H7 (cell line): ENCODE data around the gene CIAO2A. TPM values are rescaled to one million over a fixed set of nuclear protein-coding genes. Genes with fewer than 3 reads are reported as not detected.
"Not testable (repeated sequence)": the region's sequence is repeated elsewhere in the genome, so short reads cannot be mapped to it uniquely, and the experiment has no call there.

Experiments used
- DNase-seq: peaks from one replicate; pipeline ENCODE4 v3.0.0; 2012
- H3K27me3 ChIP-seq: 2 replicates; pipeline ENCODE4 v1.6.0; 2011; ENCODE audit warnings: mild to moderate bottlenecking, low read length; ENCODE audit not compliant: control insufficient read depth, insufficient read depth
- H3K36me3 ChIP-seq: replicated peaks from 2 replicates; pipeline ENCODE4 v1.5.1; 2011; ENCODE audit warnings: low read length; ENCODE audit not compliant: control insufficient read depth, insufficient read depth
- H3K4me3 ChIP-seq: 2 replicates; pipeline ENCODE4 v1.5.1; 2011; ENCODE audit warnings: low read depth, mild to moderate bottlenecking, control low read depth, low read length, moderate library complexity; ENCODE audit not compliant: insufficient read depth
- total RNA-seq: library from RNA; depleted of rRNA; stranded (reverse); fragments of >200 nt; shearing (Covaris generic); gene quantifications from 2 replicates; pipeline ENCODE4 v1.2.3, GENCODE V29; 2014

CIAO2A gene
- total RNA-seq, 1 experiment from 2014 or later, result 105 TPM

GRCh38 chr15:64070965-64071851, 22.4 kb downstream of the CIAO2A start:
- no peak for DNase-seq

GRCh38 chr15:64070106-64070505, 23.5 kb downstream of the CIAO2A start:
- Histone ChIP-seq H3K36me3 (peaks cover 4% of the 10 kb centered on the region), H3K4me3 (no peak overlapping the region), H3K27me3 (no peaks in the 10 kb centered on the region)
- DNase-seq, result no peak

More at GRCh38 chr15:64070965-64071851, 22.4 kb downstream of the CIAO2A start:
- Histone ChIP-seq H3K36me3 (peaks cover 4% of the 10 kb centered on the region), H3K27me3 (no peaks in the 10 kb centered on the region), H3K4me3 (no peak overlapping the region)

GRCh38 chr15:64068133-64068532, 25.5 kb downstream of the CIAO2A start:
- Histone ChIP-seq H3K4me3 (no peak overlapping the region), H3K36me3 (peaks cover 4% of the 10 kb centered on the region), H3K27me3 (no peaks in the 10 kb centered on the region)
- no peak for DNase-seq

- peak; percentile 83 for DNase-seq
- peaks cover 4% of the 10 kb centered on the region for H3K36me3 ChIP-seq
- no peaks in the 10 kb centered on the region for H3K27me3 ChIP-seq
- no peak overlapping the region for H3K4me3 ChIP-seq
These were observed 26.0 kb downstream of the CIAO2A start for GRCh38 chr15:64067564-64068030.

GRCh38 chr15:64066451-64066850, 27.2 kb downstream of the CIAO2A start:
- Histone ChIP-seq H3K4me3 (no peak overlapping the region), H3K27me3 (no peaks in the 10 kb centered on the region), H3K36me3 (peaks cover 2% of the 10 kb centered on the region)
- no peak for DNase-seq

GRCh38 chr15:64060716-64061115, 32.9 kb downstream of the CIAO2A start:
- Histone ChIP-seq H3K4me3 (no peak overlapping the region), H3K27me3 (no peaks in the 10 kb centered on the region), H3K36me3 (no peaks in the 10 kb centered on the region)
- no peak for DNase-seq

- H3K4me3 ChIP-seq, DNase-seq, H3K27me3 ChIP-seq, H3K36me3 ChIP-seq: not testable (repeated sequence)
These were observed 34.5 kb downstream of the CIAO2A start for GRCh38 chr15:64059104-64059503.

- no peaks in the 10 kb centered on the region for H3K36me3 ChIP-seq
- no peak overlapping the region for H3K4me3 ChIP-seq
- no peaks in the 10 kb centered on the region for H3K27me3 ChIP-seq
- no peak for DNase-seq
These were observed 35.4 kb downstream of the CIAO2A start for GRCh38 chr15:64058279-64058678.

GRCh38 chr15:64053674-64054073, 40.0 kb downstream of the CIAO2A start:
- not testable (repeated sequence) for DNase-seq, H3K4me3 ChIP-seq, H3K36me3 ChIP-seq, H3K27me3 ChIP-seq

GRCh38 chr15:64052925-64053491, 40.6 kb downstream of the CIAO2A start:
- Histone ChIP-seq H3K4me3 (no peak overlapping the region), H3K27me3 (peaks cover 3% of the 10 kb centered on the region; the same call in 1 of the 2 replicates), H3K36me3 (no peaks in the 10 kb centered on the region)
- no peak for DNase-seq

GRCh38 chr15:64051407-64052259, 42.0 kb downstream of the CIAO2A start:
- peaks cover 15% of the 10 kb centered on the region for H3K27me3 ChIP-seq
- no peaks in the 10 kb centered on the region for H3K36me3 ChIP-seq
- H3K4me3 ChIP-seq, result no peak overlapping the region
- DNase-seq, result no peak

GRCh38 chr15:64051093-64051402, 42.6 kb downstream of the CIAO2A start:
- peaks cover 17% of the 10 kb centered on the region for H3K27me3 ChIP-seq
- H3K4me3 ChIP-seq, result no peak overlapping the region
- no peaks in the 10 kb centered on the region for H3K36me3 ChIP-seq
- no peak for DNase-seq

- Histone ChIP-seq H3K36me3 (no peaks in the 10 kb centered on the region), H3K27me3 (peaks cover 23% of the 10 kb centered on the region), H3K4me3 (no peak overlapping the region)
- peak; percentile 59 for DNase-seq
These were observed 43.2 kb downstream of the CIAO2A start for GRCh38 chr15:64050281-64051092.
